Measurements from ENCODE around the gene GAA. TPM values are rescaled to one million over a fixed set of nuclear protein-coding genes. Genes with fewer than 3 reads are reported as not detected.
"Not testable (repeated sequence)": the region's sequence is repeated elsewhere in the genome, so short reads cannot be mapped to it uniquely, and the experiment has no call there.

Gene GAA
- total and polyA plus RNA-seq, 10 of the 15 experiments (the other 5 are each of a cell fraction or from before 2014, with no cell fraction given): 0.18 to 10.5 (median 4.1) TPM

DNA sequence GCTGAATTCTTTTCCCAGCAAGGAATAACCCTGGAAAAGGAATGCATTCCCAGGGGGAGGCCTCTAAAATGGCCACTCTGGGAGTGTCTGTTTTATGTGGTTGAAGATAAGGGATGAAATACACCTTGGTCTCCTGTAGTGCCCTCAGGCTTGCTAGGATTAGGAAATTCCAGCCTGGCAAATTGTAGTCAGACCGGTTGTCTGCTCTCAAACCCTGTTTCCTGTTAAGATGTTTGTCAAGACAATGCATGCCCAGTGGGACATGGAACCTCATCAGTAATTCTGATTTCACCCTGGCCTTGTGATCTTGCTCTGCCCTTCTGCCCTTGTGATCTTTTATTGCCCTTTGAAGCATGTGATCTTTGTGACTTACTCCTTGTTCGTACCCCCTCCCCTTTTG is 54.2 kb downstream of the GAA start:
- RAD21 ChIA-PET (ENCODE audit: unreplicated experiment); H3K4me1 ChIP-seq (ENCODE audit: control insufficient read depth, insufficient read depth, low read length); H3K4me3 ChIP-seq; FAIRE-seq; BruUV-seq (replicated peaks); CTCF ChIA-PET; in situ Hi-C loops (cut with MboI); H3K4me2 ChIP-seq (ENCODE audit: control insufficient read depth, insufficient read depth); intact Hi-C loops (cut with micrococcal nuclease; ENCODE audit: unreplicated experiment); H4K20me1 ChIP-seq (ENCODE audit: control insufficient read depth, insufficient read depth); H3K79me2 ChIP-seq (ENCODE audit: control insufficient read depth, insufficient read depth, low read length); ATAC-seq; H3K9ac ChIP-seq (ENCODE audit: control insufficient read depth, insufficient read depth, low read length); H3K27ac ChIP-seq (ENCODE audit: control insufficient read depth, insufficient read depth); DNase-seq (ENCODE audit: low read depth, low spot score); H3K9me3 ChIP-seq (replicated peaks; ENCODE audit: control insufficient read depth, insufficient read depth, low read length); H3K36me3 ChIP-seq (ENCODE audit: control insufficient read depth in 2 of 2, insufficient read depth in 2 of 2, low read length in 1 of 2); H3K27me3 ChIP-seq (replicated peaks in 1 of 2; ENCODE audit: control insufficient read depth in 2 of 2, insufficient read depth in 2 of 2, low read length in 1 of 2); H2AFZ ChIP-seq (ENCODE audit: control insufficient read depth, low read depth, low read length): not testable (repeated sequence)
- ChIA-PET SMC1A (ENCODE audit: uncharacterized antibody, unreplicated experiment) (interaction anchor here (1.9 kb wide), 1 partner anchor 10 kb away, joined by 5 read pairs; no protein-coding TSS in a partner anchor), POLR2A (interaction anchor here (0.6 kb wide), 1 partner anchor 1978 kb away, joined by 8 read pairs; no protein-coding TSS in a partner anchor)
- 0% methylated on average over 2 of the region's 2 CpGs for WGBS (ENCODE audit: insufficient coverage, insufficient replicate concordance, low lambda C conversion rate, missing lambda C conversion rate)
- TF ChIP-seq CBX5 (IDR thresholded peaks at IDR 0.05; ENCODE audit: low read depth): 0 out of 2 replicates have a peak, but pooled peaks have one; percentile 54

DNA sequence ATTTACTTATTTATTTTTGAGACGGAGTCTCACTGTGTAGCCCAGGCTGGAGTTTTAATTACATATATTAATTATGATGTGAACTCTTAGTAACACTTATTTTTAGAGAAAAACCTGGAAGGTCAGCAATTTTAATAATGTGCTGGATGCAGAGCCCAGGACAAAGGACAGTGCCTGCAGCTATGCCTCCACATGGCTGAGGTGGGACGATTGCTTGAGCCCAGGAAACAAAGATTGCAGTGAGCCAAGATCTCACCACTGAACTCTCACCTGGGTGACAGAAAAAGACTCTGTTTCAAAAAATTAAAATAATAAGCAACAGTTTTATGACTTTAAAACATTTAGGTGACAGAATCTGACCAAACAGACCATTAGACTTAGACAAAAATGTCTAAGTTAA is 57.5 kb downstream of the GAA start:
- ChIA-PET CTCF (no interaction called here), POLR2A (interaction anchor here (1.7 kb wide), 1 partner anchor 13 kb away, joined by 4 read pairs; no protein-coding TSS in a partner anchor), RAD21 (ENCODE audit: unreplicated experiment) (interaction anchor here (1.2 kb wide), 1 partner anchor 11 kb away, joined by 3 read pairs; no protein-coding TSS in a partner anchor), SMC1A (ENCODE audit: uncharacterized antibody, unreplicated experiment) (no interaction called here)
- BruUV-seq (replicated peaks): no TSS peak
- Histone ChIP-seq H3K36me3 (ENCODE audit: control insufficient read depth in 2 of 2, insufficient read depth in 2 of 2, low read length in 1 of 2) (no peaks in the 10 kb centered on the region), H3K79me2 (ENCODE audit: control insufficient read depth, insufficient read depth, low read length) (no peaks in the 10 kb centered on the region), H3K4me1 (ENCODE audit: control insufficient read depth, insufficient read depth, low read length) (no peaks in the 10 kb centered on the region), H3K9ac (ENCODE audit: control insufficient read depth, insufficient read depth, low read length) (no peak overlapping the region), H2AFZ (ENCODE audit: control insufficient read depth, low read depth, low read length) (no peak overlapping the region), H3K9me3 (replicated peaks; ENCODE audit: control insufficient read depth, insufficient read depth, low read length) (peaks cover 4% of the 10 kb centered on the region; the same call in 2 of the 3 replicates), H3K4me3 (no peak overlapping the region), H3K27ac (ENCODE audit: control insufficient read depth, insufficient read depth) (no peak overlapping the region), H4K20me1 (ENCODE audit: control insufficient read depth, insufficient read depth) (no peaks in the 10 kb centered on the region), H3K4me2 (ENCODE audit: control insufficient read depth, insufficient read depth) (no peak overlapping the region), H3K27me3 (replicated peaks in 1 of 2; ENCODE audit: control insufficient read depth in 2 of 2, insufficient read depth in 2 of 2, low read length in 1 of 2) (no peaks in the 10 kb centered on the region)
- in situ Hi-C loops (cut with MboI): no loop called here
- 50% methylated on average over 2 of the region's 2 CpGs for WGBS (ENCODE audit: insufficient coverage, insufficient replicate concordance, low lambda C conversion rate, missing lambda C conversion rate)
- DNase-seq (ENCODE audit: low read depth, low spot score) (no peak), FAIRE-seq (no peak), ATAC-seq (no peak)
- intact Hi-C loops (cut with micrococcal nuclease; ENCODE audit: unreplicated experiment): no loop called here
- TF ChIP-seq SRF (IDR thresholded peaks at IDR 0.05; ENCODE audit: low read depth in 2 of 2, low read length in 2 of 2) (no peak), SP1 (IDR thresholded peaks at IDR 0.05; ENCODE audit: low read depth, low read length) (no peak), MLLT1 (IDR thresholded peaks at IDR 0.05) (no peak)
- TF ChIP-seq, protein P1, sequence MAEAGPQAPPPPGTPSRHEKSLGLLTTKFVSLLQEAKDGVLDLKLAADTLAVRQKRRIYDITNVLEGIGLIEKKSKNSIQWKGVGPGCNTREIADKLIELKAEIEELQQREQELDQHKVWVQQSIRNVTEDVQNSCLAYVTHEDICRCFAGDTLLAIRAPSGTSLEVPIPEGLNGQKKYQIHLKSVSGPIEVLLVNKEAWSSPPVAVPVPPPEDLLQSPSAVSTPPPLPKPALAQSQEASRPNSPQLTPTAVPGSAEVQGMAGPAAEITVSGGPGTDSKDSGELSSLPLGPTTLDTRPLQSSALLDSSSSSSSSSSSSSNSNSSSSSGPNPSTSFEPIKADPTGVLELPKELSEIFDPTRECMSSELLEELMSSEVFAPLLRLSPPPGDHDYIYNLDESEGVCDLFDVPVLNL (IDR thresholded peaks at IDR 0.05; ENCODE audit: low read depth, low read length): no peak
- TF ChIP-seq, protein P2, sequence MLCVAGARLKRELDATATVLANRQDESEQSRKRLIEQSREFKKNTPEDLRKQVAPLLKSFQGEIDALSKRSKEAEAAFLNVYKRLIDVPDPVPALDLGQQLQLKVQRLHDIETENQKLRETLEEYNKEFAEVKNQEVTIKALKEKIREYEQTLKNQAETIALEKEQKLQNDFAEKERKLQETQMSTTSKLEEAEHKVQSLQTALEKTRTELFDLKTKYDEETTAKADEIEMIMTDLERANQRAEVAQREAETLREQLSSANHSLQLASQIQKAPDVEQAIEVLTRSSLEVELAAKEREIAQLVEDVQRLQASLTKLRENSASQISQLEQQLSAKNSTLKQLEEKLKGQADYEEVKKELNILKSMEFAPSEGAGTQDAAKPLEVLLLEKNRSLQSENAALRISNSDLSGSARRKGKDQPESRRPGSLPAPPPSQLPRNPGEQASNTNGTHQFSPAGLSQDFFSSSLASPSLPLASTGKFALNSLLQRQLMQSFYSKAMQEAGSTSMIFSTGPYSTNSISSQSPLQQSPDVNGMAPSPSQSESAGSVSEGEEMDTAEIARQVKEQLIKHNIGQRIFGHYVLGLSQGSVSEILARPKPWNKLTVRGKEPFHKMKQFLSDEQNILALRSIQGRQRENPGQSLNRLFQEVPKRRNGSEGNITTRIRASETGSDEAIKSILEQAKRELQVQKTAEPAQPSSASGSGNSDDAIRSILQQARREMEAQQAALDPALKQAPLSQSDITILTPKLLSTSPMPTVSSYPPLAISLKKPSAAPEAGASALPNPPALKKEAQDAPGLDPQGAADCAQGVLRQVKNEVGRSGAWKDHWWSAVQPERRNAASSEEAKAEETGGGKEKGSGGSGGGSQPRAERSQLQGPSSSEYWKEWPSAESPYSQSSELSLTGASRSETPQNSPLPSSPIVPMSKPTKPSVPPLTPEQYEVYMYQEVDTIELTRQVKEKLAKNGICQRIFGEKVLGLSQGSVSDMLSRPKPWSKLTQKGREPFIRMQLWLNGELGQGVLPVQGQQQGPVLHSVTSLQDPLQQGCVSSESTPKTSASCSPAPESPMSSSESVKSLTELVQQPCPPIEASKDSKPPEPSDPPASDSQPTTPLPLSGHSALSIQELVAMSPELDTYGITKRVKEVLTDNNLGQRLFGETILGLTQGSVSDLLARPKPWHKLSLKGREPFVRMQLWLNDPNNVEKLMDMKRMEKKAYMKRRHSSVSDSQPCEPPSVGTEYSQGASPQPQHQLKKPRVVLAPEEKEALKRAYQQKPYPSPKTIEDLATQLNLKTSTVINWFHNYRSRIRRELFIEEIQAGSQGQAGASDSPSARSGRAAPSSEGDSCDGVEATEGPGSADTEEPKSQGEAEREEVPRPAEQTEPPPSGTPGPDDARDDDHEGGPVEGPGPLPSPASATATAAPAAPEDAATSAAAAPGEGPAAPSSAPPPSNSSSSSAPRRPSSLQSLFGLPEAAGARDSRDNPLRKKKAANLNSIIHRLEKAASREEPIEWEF (IDR thresholded peaks at IDR 0.05; ENCODE audit: insufficient replicate concordance, low read depth, low read length): no peak

Measured in GM12878 (cell line).